ENCODE results near the gene DNAL1. TPM values are rescaled to one million over a fixed set of nuclear protein-coding genes. Genes with fewer than 3 reads are reported as not detected.

The DNAL1 gene
- total and polyA plus RNA-seq, 9 of the 15 experiments (the other 6 are each of a cell fraction or from before 2014, with no cell fraction given) = 1.6 to 11.7 (median 4.8) TPM

DNA sequence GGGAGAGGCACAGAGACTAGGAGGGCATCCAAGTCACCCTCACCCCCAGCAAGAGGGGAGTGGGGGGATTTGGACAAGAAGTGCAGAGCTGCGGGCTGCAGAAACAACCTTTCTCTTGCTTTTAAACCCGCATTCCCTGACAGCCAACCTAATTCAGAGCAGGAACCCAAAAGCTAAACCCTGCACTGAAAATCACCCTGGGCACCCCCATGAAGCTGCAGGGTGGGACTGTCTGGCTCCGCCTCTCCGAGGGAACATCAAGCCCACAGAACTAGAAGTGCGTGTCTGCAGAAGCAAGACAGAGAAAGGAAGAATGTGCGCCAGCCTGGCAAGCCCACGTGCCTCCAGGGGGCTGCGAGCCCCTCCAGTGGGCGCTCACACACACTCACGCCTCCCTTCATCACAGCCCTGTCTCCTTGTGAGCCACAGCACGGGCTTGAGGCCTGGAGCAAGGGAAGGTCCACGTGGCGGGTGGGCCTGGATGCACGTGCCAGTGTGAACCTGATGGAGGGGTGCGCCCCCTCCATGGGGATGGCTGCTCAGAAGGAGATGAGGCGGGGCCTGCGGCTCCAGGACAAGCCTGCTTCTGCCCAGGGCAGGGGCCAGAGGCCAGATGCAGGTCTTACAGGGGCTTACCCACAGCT, 97.2 kb downstream of the DNAL1 start (continued):
- TF ChIP-seq, protein P1, sequence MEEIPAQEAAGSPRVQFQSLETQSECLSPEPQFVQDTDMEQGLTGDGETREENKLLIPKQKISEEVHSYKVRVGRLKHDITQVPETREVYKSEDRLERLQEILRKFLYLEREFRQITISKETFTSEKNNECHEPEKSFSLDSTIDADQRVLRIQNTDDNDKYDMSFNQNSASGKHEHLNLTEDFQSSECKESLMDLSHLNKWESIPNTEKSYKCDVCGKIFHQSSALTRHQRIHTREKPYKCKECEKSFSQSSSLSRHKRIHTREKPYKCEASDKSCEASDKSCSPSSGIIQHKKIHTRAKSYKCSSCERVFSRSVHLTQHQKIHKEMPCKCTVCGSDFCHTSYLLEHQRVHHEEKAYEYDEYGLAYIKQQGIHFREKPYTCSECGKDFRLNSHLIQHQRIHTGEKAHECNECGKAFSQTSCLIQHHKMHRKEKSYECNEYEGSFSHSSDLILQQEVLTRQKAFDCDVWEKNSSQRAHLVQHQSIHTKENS (CRISPR knock-in tag; IDR thresholded peaks at IDR 0.05) = no peak
- no peak for TF ChIP-seq ARID1B (IDR thresholded peaks at IDR 0.05)
- TF ChIP-seq, protein P2, sequence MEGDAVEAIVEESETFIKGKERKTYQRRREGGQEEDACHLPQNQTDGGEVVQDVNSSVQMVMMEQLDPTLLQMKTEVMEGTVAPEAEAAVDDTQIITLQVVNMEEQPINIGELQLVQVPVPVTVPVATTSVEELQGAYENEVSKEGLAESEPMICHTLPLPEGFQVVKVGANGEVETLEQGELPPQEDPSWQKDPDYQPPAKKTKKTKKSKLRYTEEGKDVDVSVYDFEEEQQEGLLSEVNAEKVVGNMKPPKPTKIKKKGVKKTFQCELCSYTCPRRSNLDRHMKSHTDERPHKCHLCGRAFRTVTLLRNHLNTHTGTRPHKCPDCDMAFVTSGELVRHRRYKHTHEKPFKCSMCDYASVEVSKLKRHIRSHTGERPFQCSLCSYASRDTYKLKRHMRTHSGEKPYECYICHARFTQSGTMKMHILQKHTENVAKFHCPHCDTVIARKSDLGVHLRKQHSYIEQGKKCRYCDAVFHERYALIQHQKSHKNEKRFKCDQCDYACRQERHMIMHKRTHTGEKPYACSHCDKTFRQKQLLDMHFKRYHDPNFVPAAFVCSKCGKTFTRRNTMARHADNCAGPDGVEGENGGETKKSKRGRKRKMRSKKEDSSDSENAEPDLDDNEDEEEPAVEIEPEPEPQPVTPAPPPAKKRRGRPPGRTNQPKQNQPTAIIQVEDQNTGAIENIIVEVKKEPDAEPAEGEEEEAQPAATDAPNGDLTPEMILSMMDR (IDR thresholded peaks at IDR 0.05 in 2 of 3, conservative IDR thresholded peaks at IDR 0.05 in 1 of 3; ENCODE audit: insufficient read depth in 2 of 3, low read depth in 1 of 3, low read length in 3 of 3) = 0 out of 6 replicates have a peak, but pooled peaks of 1 of the 3 experiments have one; percentile 11
- TF ChIP-seq BRD9 (IDR thresholded peaks at IDR 0.05; ENCODE audit: low read depth, partially characterized antibody) = peak; percentile 4
- TF ChIP-seq, protein P3, sequence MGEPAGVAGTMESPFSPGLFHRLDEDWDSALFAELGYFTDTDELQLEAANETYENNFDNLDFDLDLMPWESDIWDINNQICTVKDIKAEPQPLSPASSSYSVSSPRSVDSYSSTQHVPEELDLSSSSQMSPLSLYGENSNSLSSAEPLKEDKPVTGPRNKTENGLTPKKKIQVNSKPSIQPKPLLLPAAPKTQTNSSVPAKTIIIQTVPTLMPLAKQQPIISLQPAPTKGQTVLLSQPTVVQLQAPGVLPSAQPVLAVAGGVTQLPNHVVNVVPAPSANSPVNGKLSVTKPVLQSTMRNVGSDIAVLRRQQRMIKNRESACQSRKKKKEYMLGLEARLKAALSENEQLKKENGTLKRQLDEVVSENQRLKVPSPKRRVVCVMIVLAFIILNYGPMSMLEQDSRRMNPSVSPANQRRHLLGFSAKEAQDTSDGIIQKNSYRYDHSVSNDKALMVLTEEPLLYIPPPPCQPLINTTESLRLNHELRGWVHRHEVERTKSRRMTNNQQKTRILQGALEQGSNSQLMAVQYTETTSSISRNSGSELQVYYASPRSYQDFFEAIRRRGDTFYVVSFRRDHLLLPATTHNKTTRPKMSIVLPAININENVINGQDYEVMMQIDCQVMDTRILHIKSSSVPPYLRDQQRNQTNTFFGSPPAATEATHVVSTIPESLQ (CRISPR knock-in tag; IDR thresholded peaks at IDR 0.05) = no peak
- TF ChIP-seq, protein P4, sequence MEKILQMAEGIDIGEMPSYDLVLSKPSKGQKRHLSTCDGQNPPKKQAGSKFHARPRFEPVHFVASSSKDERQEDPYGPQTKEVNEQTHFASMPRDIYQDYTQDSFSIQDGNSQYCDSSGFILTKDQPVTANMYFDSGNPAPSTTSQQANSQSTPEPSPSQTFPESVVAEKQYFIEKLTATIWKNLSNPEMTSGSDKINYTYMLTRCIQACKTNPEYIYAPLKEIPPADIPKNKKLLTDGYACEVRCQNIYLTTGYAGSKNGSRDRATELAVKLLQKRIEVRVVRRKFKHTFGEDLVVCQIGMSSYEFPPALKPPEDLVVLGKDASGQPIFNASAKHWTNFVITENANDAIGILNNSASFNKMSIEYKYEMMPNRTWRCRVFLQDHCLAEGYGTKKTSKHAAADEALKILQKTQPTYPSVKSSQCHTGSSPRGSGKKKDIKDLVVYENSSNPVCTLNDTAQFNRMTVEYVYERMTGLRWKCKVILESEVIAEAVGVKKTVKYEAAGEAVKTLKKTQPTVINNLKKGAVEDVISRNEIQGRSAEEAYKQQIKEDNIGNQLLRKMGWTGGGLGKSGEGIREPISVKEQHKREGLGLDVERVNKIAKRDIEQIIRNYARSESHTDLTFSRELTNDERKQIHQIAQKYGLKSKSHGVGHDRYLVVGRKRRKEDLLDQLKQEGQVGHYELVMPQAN (IDR thresholded peaks at IDR 0.05; ENCODE audit: borderline replicate concordance) = peak; percentile 66; the same call in 1 of the 2 replicates
- 0 out of 2 replicates have a peak, but pooled peaks have one; percentile 2 for TF ChIP-seq CTBP1 (IDR thresholded peaks at IDR 0.05; ENCODE audit: borderline replicate concordance)
- peak; percentile 48; the same call in 1 of the 2 replicates for TF ChIP-seq MYC (IDR thresholded peaks at IDR 0.05; ENCODE audit: low read depth, low read length)
- no peak for TF ChIP-seq MYC (CRISPR knock-in tag; IDR thresholded peaks at IDR 0.05; ENCODE audit: borderline replicate concordance, low read depth)
- TF ChIP-seq RBFOX2 (IDR thresholded peaks at IDR 0.05; ENCODE audit: low read depth, low read length) = peak; percentile 67
- TF ChIP-seq, protein P5, sequence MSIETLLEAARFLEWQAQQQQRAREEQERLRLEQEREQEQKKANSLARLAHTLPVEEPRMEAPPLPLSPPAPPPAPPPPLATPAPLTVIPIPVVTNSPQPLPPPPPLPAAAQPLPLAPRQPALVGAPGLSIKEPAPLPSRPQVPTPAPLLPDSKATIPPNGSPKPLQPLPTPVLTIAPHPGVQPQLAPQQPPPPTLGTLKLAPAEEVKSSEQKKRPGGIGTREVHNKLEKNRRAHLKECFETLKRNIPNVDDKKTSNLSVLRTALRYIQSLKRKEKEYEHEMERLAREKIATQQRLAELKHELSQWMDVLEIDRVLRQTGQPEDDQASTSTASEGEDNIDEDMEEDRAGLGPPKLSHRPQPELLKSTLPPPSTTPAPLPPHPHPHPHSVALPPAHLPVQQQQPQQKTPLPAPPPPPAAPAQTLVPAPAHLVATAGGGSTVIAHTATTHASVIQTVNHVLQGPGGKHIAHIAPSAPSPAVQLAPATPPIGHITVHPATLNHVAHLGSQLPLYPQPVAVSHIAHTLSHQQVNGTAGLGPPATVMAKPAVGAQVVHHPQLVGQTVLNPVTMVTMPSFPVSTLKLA (conservative IDR thresholded peaks at IDR 0.05) = peak; percentile 79 to 85
- peak in 1 of 2 experiments; percentile 32; a peak in 2 of 4 replicates for TF ChIP-seq HDAC1 (IDR thresholded peaks at IDR 0.05)
- TF ChIP-seq, protein P6, sequence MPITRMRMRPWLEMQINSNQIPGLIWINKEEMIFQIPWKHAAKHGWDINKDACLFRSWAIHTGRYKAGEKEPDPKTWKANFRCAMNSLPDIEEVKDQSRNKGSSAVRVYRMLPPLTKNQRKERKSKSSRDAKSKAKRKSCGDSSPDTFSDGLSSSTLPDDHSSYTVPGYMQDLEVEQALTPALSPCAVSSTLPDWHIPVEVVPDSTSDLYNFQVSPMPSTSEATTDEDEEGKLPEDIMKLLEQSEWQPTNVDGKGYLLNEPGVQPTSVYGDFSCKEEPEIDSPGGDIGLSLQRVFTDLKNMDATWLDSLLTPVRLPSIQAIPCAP (CRISPR knock-in tag; IDR thresholded peaks at IDR 0.05; ENCODE audit: borderline replicate concordance) = no peak
- no peak for TF ChIP-seq NUFIP1 (IDR thresholded peaks at IDR 0.05; ENCODE audit: partially characterized antibody)
- TF ChIP-seq MTA3 (IDR thresholded peaks at IDR 0.05; ENCODE audit: borderline replicate concordance) = no peak
- TF ChIP-seq FOXK2 (conservative IDR thresholded peaks at IDR 0.05 in 1 of 2, IDR thresholded peaks at IDR 0.05 in 1 of 2; ENCODE audit: low read depth in 2 of 2) = 0 out of 4 replicates have a peak, but pooled peaks of 1 of the 2 experiments have one; percentile 27
- TF ChIP-seq ZFX (CRISPR knock-in tag; IDR thresholded peaks at IDR 0.05) = peak; percentile 32; the same call in 1 of the 2 replicates

Data from K562 (cell line).